Measurements from ENCODE around the gene JADE2.
"Not testable (repeated sequence)": the region's sequence is repeated elsewhere in the genome, so short reads cannot be mapped to it uniquely, and the experiment has no call there.

The JADE2 gene

GRCh38 chr5:134524826-134525682 is at the start of gene JADE2:
TSS of gene JADE2 (plus strand) at chr5:134525670. CDS start at chr5:134535858, 10,188 bp downstream.
- DNase-seq (ENCODE audit: low read depth), result no peak

- no peak for DNase-seq (ENCODE audit: low read depth)
Observed at GRCh38 chr5:134477462-134478245, 47.8 kb upstream of the JADE2 start.

GRCh38 chr5:134479839-134480238 is 45.6 kb upstream of the JADE2 start:
- DNase-seq (ENCODE audit: low read depth), result no peak

GRCh38 chr5:134489227-134489944 is 36.1 kb upstream of the JADE2 start:
- DNase-seq (ENCODE audit: low read depth), result no peak

- DNase-seq (ENCODE audit: low read depth), result no peak
Observed at GRCh38 chr5:134490255-134490924, 35.1 kb upstream of the JADE2 start.

- DNase-seq (ENCODE audit: low read depth), result no peak
Observed at GRCh38 chr5:134490925-134491271, 34.6 kb upstream of the JADE2 start.

GRCh38 chr5:134491841-134492442 is 33.5 kb upstream of the JADE2 start:
- no peak for DNase-seq (ENCODE audit: low read depth)

- no peak for DNase-seq (ENCODE audit: low read depth)
Observed at GRCh38 chr5:134492568-134492967, 32.9 kb upstream of the JADE2 start.

- no peak for DNase-seq (ENCODE audit: low read depth)
Observed at GRCh38 chr5:134493461-134494055, 31.9 kb upstream of the JADE2 start.

- no peak for DNase-seq (ENCODE audit: low read depth)
Observed at GRCh38 chr5:134494780-134495179, 30.7 kb upstream of the JADE2 start.

- DNase-seq (ENCODE audit: low read depth), result not testable (repeated sequence)
Observed at GRCh38 chr5:134499905-134500304, 25.6 kb upstream of the JADE2 start.

- no peak for DNase-seq (ENCODE audit: low read depth)
Observed at GRCh38 chr5:134500699-134501430, 24.6 kb upstream of the JADE2 start.

GRCh38 chr5:134502259-134502658 is 23.2 kb upstream of the JADE2 start:
- DNase-seq (ENCODE audit: low read depth), result no peak

GRCh38 chr5:134503088-134503936 is 22.2 kb upstream of the JADE2 start:
- no peak for DNase-seq (ENCODE audit: low read depth)

- no peak for DNase-seq (ENCODE audit: low read depth)
Observed at GRCh38 chr5:134503937-134504437, 21.5 kb upstream of the JADE2 start.

- no peak for DNase-seq (ENCODE audit: low read depth)
Observed at GRCh38 chr5:134504629-134505300, 20.7 kb upstream of the JADE2 start.

GRCh38 chr5:134506054-134507039 is 19.1 kb upstream of the JADE2 start:
- no peak for DNase-seq (ENCODE audit: low read depth)

All from HS-27A (cell line).